Effector CD4-positive, alpha-beta T cell (primary cell): Measurements from ENCODE around the gene SEC14L5.
"Not testable (repeated sequence)": the region's sequence is repeated elsewhere in the genome, so short reads cannot be mapped to it uniquely, and the experiment has no call there.

Experiments used
- DNase-seq: peaks from one replicate; pipeline ENCODE4 v3.0.0-alpha.2; 2020

The SEC14L5 gene

DNA sequence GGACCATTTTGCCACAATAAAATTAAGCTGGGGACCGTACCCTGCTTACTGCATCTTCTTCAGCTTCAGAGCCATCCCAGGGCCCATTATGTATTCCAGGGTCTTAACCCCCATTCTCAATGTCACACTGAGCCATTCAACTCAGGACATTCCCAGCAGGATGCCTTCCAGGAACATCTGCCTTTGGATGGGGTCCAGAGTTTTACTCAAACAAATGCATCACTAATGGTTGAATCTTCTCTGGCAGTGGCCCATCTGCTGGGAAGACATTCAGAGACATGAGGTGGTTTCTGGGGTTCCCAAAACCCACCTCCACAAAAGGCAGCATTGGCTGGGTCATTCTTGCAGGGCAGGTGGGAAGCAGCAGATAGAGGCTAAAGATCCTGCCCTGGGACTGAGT, 3.4 kb upstream of the SEC14L5 start:
- DNase-seq: no peak

DNA sequence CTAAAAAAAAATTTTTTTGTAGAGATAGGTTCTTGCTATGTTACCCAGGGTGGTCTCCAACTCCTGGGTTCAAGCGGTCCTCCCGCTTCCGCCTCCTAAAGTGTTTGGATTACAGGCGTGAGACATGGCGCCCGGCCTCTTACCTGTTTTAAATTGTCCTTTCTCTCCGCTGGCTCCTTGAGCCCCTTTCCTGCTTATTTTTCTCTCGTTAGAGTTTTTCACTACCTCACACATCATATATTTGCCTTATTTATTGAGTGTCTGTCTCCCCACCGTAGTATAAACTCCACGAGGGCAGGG, 760 bp upstream of the SEC14L5 start:
- DNase-seq: no peak

DNA sequence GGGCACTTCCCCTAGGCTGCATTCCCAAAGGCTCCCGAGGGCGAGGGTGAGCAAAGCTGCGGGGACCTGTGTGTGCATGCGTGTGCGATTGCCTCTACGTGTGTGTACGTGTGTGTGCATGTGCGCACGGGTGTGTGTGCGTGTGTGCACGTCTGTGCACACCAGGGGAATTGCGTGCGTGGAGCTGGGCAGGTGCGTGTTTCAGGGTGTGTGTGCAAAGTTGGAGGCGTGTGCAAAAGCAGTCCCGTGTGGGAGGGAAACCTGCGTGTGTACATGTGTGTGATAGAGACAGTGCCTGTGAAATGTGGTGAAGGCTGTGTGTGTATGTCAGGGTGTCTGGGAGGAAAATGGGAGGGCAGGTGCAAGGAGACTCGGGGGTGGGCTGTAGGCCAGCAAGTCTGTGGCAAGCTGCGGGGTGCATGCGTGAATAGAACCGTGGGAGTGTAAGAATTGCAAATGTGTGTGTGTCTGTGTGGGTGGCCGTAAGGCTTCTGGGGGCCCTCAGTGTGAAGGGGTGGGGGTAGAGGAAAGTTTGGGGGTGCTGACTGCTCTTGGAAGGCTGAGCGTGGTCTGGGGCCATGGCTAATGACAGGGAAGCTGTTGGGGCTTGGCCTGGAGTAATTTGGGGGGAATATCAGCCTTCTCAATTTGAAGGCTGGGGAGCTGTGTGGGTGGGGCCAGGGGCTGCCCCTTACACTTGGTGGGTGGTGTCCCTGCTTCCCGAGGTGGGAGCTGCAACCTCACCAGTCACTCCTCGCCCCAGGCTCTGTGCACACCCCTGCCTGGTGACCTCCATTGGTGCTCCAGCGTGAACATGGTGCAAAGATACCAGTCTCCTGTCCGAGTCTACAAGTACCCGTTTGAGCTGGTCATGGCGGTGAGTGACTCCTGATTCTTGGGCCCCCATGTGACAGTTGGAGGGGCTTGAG, 644 bp downstream of the SEC14L5 start:
- DNase-seq: no peak

DNA sequence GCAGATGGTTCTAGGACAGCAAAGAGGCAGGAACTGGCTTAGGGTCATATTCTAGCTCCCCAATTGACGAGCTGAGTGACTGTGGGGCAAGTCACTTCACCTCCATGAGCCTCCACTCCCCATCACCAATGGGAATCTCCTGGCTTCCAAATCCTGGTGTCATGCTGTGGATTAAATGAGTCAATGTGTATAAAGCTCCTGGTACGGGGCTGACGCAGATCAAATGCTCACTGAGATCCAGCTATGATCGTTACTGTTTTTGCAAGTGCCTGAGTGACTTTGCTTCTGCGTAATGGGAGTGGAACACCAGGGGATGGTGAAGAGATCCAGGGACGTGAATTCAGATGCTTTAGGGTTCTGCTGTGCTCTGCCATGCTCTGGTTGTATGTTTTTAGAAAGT, 2.4 kb downstream of the SEC14L5 start:
- DNase-seq: no peak

DNA sequence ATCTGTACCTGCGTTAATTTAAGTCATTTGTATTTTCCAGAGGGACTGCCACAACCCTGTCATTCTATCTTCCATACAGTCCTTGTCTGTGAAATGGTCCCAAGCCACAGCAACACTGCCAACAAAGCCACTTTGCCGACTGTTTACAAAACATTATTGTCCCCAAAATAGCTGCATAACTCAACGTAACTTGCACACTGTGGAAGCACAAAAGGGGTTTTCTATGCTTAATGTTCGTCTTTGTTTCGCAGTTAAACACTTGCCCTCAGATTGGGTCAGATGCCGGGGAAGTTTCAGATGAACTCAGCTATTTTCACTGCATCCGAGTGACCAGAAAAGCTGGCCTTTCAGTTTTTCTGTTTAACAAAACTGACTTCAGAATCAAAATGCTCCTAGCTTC, 4.6 kb downstream of the SEC14L5 start:
- DNase-seq: no peak

DNA sequence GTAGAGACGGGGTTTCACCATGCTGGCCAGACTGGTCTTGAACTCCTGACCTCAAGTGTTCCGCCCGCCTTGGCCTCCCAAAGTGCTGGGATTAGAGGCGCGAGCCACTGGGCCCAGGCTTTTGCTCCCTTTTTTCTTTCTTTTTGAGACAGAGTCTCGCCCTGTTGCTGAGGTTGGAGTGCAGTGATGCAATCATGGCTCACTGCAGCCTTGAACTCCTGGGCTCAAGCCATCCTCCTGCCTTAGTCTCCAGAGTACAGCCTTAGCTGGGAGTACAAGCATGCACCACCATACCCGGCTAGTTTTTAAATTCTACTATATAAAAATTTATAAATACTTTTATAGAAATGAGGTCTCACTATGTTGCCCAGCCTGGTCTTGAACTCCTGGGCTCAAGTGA, 5.4 kb downstream of the SEC14L5 start:
- DNase-seq: not testable (repeated sequence)

DNA sequence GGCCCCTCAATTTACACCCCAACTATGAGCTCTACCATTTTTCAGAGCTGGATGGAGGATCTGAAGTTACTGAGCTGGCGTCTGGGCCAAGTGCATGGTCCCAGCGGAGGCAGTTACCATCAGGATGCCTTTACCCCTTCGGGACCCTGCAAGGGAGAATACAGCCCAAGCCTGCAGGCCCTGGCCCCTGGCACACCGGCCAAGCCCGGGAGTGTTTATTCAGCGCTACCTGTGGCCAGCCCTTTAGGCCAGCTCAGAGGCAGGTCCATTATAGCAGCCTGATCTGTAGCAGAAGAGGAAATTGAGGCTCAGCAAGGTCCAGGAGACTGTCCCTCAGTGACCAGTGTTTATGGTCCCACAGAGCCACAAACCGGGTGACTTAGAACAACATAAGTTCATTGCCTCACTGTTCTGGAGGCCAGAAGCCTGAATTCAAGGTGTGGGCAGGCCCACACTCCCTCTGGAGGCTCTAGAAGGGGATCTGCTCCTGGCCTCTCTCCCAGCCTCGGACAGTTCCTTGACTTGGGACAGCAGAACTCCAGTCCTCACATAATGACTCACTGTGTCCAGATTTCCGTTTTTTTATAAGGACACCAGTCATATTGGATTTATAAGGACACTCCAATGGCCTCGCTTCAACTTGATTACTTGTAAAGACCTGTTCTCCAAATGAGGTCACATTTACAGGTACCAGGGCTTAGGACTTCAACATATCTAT, 8.8 kb downstream of the SEC14L5 start:
- DNase-seq: no peak

DNA sequence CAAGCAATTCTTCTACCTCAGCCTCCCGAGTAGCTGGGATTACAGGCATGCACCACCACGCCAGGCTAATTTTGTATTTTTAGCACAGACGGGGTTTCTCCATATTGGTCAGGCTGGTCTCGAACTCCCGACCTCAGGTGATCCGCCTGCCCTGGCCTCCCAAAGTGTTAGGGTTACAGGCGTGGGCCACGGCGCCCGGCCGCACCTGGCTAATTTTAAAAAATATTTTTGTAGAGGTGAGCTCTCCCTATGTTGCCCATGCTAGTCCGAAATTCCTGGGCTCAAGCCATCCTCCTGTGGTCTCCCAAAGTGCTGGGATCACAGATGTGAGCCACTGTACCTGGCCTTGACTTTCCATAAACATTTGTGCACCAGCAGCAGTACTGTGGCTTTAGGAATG, 10.1 kb downstream of the SEC14L5 start:
- DNase-seq: not testable (repeated sequence)

DNA sequence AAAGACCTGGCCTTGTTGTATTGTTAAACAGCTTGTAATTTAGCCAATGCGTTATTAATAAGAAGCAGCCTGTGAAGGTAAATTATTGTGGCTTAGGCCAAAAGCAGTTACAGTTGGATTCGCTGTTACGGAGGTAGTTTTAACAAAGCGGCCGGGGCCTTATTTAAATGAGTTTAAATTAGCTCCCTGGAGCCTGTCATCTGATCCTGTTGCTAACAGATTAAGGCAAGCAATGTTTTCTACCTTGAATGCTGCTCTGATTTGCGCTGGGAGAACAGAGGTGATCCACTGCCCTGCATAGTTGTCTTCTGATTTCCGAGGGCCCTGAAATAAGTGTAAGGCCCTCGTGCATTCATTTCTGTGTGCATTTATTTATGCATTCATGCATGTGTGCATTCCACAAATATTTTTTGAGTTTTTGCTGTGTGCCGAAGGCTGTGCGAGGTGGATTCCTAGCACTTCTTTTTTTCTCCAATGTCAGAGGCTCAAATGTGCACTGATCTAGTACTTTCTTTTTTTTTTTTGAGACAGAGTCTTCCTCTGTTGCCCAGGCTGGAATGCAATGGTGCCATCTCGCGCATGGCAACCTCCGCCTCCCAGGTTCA, 10.9 kb downstream of the SEC14L5 start:
- no peak for DNase-seq

DNA sequence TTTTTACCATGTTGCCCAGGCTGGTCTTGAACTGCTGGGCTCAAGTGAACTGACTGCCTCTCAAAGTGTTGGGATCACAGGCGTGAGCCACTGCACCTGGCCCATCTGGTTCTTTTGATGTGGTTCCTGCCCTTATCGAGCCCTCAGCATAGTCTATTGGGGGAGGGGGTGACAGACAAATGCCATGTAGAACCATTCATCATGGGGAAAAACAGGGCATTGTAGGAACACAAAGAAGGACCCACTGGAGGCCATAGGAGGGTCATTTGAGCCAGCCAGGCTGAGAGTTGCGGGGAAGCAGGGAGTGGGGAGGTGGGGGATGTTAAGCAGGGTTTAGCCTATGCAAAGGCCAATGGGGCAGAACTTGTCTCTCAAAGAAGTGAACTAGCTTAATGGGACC, 11.9 kb downstream of the SEC14L5 start:
- DNase-seq: no peak

DNA sequence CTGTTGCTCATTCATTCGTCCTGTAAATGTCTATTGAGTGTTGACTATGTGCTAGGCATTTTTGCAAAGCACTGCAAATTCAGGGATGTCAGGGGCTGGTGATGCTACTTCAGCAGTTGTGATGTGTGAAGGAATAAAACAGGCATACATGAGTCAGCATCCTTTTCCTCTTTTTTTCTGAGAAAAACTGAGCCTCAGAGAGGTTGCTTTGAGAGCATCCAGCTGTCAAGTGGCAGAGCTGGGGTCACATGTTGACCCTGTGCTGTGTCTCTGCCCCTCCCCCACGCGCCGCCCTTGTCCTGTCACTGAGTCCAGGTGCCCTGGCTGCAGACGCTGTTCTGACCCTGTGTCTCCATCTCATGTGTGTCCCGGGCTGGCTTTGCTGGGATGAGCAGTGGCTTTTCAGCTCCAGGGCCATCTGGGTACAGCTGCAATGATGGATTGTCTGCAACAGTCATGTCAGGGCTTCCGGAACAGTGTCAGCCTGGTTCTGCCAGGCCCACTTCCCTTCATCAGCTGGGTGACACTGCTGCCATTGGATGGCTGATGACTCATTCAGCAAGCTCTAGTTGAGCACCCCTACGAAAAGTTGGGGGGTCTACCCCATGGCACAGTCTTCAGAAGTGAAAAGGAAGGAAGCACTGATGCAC, 14.9 kb downstream of the SEC14L5 start:
- no peak for DNase-seq

DNA sequence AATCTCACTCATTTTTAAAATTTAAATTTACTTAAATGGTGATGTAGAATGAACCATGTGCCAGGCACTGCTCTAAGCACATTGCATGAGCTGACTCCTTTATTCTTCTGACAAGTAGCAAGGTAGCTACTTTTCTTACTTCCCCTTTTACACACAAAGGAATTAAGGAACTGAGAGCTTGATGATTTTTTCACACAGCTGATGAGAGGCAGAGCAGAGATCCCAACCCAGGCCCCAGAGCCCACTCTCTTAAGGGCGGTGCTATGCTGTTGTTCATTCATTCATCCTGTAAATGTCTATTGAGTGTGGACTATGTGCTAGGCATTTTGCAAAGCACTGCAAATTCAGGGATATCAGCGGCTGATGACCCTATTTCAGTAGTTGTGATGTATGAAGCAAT, 17.9 kb downstream of the SEC14L5 start:
- DNase-seq: no peak

DNA sequence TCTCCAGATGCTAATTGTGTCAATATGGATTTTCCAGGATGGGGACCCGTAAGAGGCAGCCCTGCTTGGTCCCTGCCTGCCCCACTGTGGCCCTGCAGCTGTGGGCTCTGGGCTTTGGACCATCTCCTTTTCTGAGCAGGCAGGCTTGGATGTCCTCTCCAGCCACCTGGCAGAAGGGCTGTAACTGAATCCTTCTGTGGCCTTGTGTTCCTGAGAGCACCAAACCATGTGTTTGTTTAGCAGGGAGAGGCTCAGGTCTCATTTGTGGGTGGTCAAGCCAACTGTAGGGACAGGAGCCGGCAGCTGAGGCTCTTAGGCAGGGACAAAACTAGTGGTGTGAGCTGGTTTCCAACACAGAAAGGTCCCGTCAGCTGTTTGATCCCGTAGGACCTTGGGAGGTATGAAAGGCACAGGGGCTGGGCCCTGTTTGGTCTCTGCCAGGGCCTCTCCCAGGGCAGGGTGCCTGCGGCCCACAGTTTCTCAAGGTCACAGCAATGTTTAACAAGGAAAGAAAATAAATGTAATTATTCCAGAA, 18.5 kb downstream of the SEC14L5 start:
- no peak for DNase-seq

DNA sequence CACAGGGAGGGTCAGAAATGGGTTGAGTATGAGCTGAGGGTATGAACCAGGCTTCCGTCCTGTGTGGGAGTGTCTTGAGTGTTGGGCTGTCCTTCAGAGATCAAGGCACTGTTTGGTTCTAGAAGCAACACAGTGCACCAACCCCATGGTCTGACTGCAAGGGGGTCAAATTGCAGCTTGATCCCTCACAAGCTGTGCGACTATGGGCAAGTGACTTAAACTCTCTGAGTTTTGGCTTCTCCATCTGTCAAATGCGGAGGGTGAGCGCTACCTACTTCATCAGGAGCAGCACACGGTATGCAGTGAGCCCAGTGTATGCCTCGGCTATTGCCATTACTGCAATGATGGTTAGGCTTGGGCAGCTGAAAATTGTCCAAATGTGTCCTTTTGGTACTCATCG, 21.0 kb downstream of the SEC14L5 start:
- DNase-seq: no peak

DNA sequence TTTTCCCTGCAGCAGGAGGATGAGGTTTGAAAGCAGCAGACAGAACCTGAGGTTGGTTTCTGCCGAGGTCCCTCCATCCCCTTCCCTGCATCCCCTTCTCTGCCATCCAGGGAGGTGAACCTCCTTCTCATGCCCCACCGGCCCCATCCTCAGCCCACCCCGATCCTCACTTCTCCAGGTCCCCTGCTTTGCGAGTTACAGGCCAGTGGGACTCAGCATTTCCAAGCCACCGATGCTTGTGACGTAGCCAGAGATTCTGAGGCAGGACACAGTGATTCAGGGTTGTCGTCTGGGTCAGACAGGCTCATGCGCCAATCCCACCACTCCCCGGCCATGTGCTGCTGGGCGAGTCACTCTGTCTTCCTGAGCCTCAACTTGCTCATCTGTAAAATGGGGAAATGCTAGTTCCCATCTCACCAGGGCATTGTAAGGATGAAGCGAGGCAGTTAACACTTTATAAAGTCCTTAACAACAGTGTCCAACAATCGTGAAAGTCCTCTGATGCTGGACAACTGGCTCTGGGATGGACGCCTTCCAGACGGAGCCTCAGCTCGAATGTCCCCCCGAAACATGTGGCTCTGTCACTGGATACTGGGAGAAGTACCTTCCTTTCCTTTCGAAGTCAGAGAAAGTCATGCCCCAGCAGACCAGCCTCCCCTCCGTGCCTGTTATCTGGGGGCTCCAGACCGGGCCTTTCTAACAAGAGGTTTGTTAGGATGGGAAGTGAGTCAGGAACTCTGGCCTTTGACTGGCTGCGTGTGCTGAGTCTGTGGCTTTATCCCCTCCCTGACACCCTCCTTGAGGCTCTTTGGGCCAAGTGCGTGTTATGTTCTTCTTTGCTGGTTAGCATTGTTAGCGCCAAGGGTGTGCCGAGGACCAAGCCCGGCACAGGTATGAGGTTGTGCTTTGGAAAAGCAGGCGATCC, 21.9 kb downstream of the SEC14L5 start:
- no peak for DNase-seq

DNA sequence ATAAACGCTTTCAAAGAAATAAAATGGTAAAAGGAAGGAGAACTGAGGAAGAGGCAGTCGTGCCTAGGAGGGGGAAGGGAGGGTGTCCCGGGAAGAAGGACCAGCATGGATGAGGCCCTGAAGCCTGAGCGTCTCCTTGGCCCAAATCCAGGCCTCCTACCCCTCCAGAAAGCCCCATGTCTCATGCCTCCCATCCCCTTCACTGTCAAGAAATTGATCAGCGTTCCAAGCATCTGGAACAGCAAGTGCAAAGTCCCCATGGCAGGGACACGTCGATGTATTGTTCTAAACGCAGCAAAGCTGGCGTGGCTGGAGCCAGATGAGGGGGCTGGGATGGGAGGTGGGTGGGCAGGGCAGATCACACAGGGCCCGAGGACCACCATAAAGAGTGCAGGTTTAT, 22.6 kb downstream of the SEC14L5 start:
- DNase-seq: no peak

DNA sequence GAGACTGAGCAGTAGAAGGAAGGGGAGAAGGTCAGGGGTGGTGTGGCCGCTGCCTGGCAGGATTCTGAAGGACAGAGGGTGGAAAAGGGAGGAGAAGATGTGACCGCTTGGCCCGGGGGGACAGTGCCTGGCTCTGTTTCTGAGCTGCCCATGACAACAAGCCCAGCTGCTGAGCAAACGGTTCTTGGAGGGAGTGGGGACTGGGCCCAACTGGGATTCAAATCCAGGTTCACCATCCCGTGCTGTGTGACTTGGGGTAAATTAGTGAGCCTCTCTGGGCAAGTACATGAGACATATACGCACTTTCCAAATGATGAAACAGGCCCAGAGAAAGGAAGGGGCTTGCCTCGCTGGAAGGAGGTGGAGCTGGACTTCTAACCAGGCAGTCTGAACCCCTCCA, 23.3 kb downstream of the SEC14L5 start:
- DNase-seq: no peak

DNA sequence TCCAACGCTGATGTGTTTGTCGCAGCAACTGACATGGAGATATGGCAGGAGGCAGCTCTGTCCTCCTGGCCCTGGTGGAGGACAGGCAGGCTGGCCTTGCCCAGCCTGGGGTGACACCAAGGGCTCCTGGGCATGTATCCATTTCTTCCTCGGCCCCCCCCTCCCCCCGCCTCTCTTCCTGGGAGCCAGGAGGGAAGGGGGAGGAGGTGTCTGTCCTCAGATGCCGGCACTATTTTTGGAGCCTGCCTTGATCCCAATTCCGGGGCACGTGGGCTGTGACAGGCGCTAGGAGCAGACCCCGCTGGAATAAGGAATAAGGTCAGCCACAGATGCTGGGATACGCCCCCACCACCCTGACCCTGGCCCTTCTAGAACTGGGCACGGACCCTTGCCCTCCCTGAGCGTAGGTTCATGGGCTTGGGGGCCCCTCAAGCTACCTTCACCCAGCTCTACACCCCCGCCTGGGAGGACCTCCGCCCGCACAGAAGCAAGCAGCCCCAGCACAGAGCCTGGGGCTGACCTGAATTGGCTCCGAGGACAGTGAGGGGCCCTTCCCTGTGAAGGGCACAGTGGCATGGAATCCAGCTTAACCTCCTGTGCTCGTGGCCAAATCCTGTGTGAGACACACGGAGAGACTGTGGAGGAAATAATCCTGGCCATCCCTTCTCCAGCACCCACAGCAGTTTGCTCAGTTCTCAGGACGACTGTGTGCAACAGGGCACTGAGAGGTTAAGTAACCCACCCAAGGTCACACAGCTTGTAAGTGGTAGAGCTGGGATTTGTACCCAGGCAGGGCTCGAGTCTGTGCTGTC, 24.1 kb downstream of the SEC14L5 start:
- no peak for DNase-seq

DNA sequence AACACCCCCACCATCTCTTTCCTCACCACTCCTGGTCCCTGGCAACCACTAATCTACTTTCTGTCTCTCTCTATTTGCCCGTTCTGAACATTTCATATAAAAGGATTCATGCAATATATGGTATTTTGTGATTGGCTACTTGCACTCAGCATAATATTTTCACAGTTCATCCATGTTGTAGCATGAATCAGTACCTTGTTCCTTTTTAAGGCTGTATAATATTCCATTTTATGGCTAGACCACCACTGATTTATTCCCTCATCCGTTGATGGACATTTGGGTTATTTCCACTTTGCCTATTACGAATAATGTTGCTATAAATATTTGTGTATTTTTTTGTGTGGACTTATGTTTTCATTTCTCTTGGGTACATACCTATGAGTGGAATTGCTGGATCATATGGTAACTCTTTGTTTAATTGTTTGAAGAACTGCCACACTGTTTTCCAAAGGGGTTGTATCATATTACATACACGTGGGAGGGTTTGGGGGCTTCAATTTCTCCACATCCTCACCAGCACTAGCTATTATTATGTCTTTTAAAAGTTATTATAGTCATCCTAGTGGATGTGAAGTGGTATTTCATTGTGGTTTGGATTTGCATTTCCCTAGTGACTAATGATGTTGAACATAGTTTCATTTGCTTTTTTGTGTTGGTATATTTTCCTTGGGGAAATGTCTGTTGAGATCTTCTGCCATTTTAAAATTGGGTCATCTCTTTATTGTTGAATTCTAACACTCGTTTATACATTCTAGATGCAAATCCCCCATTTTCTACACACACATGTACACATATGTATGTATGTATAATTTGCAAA, 26.3 kb downstream of the SEC14L5 start:
- DNase-seq: no peak

DNA sequence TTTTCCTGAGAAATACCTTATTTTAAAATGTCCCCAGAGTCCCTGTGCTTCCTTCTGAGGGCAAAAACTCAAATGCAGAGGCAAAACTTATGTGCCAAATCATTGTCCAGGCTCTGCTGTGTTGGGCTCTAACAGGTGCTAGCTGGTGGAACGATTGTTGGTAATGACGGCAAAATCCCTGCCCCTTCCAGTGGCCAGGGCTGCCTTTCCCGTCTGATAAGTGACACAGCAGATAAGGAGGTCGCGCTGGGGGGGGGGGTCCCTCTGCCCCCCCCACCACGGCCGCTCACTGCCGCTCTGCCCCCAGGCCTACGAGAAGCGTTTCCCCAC, 29.1 kb downstream of the SEC14L5 start:
- no peak for DNase-seq
